Activated T-cell treated with anti-CD3 and anti-CD28 coated beads, Interleukin-2, amount 50 U/mL, for 1 hour (primary cell): ENCODE results near the gene LRRC37A.
A peak's percentile ranks its signal among the peaks of the same experiment; 100 is the strongest.
"Not testable (repeated sequence)": the region's sequence is repeated elsewhere in the genome, so short reads cannot be mapped to it uniquely, and the experiment has no call there.

Source experiments
- DNase-seq: peaks from one replicate; pipeline ENCODE4 v3.0.0-alpha.2; 2020

LRRC37A gene

DNA sequence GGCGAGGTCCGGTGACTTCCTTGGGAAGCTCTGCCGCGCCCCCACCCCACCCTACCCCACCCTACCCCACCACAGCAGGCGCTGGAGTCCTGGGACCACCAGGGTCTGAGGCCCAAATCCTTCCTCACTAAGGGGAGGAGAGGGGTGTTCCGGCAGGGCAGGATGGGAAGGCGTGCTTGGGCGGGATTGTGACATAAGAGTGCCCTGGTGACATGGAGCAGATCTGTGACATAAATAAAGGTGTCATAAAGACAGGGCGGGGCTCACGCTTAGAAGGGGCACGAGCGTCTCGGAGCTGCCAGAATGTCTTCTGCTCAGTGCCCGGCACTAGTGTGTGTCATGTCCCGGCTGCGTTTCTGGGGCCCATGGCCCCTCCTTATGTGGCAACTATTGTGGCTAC is at the start of gene LRRC37A:
LRRC37A (plus strand) TSS at position 301 of the 400 bp plus-strand sequence; CDS start at position 304, 3 bp downstream.
- not testable (repeated sequence) for DNase-seq

DNA sequence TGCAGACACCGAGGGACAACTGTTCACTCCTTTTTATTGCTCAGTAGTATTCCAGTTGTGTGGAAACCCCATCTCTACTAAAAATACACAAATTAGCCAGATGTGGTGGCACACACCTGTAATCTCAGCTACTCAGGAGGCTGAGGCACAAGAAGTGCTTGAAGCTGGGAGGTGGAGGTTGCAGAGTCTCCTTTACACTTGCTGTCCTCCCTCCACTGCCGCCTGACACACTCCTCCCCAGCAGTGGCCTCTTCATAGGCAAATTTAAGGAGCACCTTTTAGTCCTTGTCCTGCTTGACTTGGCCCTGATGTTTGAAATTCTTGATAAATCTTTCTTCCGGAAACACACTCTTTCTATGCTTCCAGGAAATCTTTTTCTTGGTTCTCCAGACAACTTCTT is 45.8 kb upstream of the LRRC37A start:
- DNase-seq, result not testable (repeated sequence)

DNA sequence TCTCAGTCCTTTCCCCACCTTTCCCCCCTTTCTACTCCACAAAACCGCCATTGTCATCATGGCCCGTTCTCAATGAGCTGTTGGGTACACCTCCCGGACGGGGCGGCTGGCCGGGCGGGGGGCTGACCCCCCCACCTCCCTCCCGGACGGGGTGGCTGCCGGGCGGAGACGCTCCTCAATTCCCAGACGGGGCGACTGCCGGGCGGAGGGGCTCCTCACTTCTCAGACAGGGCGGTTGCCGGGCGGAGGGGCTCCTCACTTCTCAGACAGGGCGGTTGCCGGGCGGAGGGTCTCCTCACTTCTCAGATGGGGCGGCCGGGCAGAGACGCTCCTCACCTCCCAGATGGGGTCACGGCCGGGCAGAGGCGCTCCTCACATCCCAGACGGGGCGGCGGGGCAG is 42.1 kb upstream of the LRRC37A start:
- DNase-seq, result not testable (repeated sequence)

DNA sequence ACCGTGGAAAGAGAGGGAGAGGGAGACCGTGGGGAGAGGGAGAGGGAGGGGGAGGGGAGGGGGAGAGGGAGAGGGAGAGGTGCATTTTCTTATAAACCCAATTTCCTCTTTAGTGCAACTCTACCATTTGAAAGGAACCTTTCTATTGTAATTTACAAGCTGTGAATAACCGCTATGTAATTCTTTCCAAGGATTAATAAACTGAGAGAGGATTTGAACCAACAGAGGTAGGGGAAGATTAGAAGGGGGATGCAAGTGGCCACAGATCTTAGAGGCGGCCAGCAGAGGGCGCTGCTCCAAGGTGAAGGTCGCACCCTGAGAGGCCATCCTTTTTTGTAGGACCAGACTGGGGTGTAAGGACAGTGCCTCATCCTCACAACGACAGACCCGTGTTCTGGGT is 41.2 kb upstream of the LRRC37A start:
- DNase-seq, result peak; percentile 79

DNA sequence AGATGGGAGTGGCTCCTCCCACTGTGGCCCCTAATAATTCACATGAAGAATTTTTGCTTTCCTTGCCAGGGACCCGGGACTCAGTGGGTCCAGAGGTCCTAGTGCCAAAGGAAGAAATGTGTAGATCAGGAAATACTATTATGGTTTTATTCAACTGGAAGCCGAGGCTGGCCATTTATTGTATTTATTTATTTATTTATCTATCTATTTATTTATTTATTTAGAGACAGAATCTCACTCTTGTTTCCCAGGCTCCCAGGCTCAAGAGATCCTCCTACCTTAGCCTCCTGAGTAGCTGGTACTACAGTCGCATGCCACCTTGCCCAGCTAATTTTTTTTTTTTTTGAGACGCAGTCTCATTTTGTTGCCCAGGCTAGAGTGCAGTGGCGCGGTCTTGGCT is 40.7 kb upstream of the LRRC37A start:
- not testable (repeated sequence) for DNase-seq

DNA sequence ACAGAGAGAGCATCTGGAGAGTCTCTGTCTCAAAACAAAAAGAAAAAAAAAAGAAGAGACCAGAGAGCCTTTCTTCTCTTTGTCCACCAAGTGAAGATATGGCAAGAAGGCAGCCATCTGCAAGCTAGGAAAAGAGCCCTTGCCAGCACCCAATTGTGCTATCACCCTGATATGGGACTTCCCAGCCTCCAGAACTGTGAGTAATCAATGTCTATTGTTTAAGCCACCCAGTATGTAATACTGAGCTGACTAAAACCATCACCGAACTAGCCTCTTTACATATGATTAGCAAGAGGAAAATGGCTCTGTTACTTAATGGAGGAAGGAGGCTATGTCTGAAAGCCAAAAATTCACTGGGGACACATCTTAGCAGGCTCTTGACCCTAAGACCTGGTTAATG is 38.6 kb upstream of the LRRC37A start:
- DNase-seq, result not testable (repeated sequence)

DNA sequence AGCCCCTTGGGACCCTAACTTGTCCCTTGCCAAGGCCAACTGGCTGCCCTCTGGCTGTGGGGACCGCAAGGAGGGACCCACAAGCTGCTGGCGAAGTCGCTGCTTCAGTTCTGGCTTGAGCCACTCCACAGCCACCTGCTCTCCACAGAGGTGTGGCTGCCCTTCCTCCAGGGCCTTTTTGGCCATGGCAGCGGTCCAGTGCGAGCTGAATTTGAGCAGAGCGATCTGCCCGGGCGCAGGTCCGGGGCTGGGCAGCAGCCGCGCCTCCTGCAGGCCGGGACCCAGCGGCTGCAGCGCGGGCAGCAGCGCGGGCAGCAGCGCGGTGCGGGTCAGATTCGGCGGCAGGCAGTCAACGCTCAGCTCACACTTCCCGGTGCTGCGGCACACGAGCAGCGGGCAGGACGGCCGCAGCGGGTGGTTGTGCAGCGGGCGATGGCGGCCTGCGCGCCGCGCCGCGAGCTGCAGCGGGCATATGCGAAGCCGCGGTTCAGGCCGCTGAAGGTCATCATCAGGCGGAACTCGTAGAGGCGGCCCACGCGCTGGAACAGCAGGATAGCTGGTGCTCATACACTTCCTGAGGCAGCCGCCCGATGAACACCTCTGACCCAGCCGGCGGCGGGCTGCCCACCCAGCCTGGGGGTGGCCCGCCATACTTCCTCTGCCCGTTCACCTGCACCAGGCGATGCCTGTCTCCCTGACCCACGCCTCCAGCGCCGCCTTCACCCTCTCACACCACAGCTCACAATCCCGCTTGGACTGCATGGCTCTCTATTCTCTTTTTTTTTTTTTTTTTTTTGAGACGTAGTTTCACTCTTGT is 34.9 kb upstream of the LRRC37A start:
- DNase-seq, result peak; percentile 27

DNA sequence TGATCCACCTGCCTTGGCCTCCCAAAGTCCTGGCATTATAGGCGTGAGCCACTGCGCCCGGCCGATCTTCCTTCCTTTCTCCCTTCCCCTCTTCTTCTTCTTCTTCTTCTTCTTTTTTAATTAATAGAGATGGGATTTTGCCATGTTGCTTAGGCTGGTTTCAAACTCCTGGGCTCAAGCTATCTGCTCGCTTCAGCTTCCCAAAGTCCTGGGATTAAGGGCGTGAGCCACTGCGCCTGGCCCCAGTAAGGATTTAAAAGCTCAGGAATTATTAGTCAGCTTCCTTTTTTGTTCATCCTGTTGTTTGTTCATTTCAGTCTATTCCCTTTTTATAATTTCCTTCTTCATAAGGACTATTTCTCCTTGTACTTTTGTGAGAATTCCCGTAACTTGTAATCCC is 32.7 kb upstream of the LRRC37A start:
- DNase-seq, result no peak

DNA sequence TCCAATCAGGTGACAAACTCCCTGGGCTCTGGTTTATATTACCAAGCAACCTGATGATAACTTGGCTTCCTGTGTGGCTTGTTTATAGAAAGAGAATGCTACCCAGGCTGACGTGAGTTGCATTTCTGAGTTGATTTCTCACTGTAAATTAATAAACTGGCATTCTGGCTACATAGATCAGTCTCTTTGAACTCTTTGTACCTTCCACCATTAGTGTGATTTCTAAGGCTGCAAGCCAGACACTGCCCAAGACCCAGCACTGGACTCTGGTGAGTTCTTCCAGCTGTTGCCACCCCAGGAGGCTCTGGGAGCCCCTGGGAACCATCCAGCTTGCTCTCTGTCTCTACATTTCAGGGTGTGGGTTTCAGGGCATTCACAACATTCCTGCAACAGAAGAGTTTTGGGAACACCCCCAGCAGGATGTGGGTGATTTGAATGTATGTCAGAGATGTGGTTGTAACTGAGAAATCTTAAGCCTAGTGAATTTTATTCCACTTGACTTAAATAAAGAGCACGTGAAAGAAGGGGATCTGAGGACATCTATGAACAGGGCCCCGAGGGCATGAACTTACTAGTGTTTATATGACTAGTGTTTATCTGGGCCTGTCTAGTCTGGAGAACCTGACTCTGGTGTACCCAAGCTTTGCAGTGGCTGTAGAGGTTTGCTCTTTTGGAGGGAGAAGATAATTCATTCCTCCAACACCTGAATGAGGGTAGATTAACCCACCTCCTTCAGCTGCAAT is 30.3 kb upstream of the LRRC37A start:
- DNase-seq, result peak; percentile 45

DNA sequence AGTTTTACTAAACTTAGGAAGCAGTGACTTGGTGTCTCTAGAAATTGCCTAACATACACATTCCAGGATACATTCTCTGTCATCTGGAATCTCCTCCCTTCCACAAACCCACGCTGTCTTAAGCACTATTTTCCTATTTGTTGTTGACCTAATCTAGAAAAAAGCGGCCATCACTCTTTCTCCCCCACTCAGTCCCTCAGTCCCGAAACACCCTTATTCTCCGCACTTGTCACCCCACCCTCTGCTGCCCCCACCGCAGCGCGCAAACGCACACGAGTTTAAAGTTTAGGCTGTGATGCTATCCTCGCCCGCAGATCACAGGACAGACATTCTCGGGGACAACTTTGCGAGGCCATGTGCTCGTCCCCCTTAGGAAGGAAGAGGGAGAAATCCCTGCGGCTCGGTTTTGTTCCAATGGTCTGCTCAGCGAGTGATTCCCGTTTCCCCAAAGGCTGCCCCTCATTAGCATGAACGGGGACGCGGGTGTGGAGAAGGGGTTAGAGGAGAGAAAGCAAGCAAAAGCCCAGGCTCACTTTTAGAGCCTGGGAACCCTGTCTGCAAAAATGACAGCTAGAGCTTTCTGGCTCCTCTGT is 28.8 kb upstream of the LRRC37A start:
- not testable (repeated sequence) for DNase-seq

DNA sequence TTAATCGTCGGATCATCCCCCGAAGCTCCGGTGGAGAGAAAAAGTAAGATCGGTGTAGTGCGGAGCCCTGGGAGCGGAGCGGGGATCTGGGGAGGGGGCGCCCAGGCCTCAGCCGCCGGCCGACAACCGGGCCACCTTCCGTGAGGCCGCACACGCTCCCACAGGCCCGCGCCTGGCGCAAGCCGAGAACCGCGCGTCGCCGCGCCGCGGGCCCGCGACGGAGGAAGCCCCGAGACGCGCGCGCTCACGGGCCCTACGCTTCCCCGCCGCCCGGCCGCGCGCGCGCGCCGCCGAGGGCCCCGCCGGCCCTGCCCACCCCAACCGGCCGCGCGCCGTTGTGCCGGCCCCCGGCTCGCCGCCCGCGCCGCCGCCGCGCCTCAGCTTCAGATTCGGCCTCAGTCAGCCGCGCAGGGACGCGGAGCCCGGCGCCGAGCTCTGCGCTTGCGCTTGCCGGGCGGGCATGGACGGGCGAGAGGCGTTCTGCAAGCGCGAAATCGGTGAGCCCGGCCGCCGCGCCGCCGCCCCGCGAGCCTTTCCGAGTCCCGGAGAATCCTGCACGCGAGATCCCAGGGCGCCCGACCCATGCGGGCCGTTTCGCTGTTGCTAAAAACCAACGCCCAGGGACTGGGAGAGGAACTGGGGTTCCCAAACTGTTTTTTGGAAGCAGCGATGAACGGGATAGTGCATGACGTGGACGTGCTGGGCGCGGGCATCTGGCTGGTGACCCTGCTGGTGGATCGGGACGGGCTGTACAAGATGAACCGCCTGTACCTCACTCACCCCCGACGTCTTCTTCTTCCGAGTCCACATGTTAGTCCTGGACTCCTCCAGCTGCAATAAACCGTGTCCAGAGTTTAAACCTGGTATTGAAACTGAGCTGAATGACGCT is 28.0 kb upstream of the LRRC37A start:
- peak; percentile 86 for DNase-seq

DNA sequence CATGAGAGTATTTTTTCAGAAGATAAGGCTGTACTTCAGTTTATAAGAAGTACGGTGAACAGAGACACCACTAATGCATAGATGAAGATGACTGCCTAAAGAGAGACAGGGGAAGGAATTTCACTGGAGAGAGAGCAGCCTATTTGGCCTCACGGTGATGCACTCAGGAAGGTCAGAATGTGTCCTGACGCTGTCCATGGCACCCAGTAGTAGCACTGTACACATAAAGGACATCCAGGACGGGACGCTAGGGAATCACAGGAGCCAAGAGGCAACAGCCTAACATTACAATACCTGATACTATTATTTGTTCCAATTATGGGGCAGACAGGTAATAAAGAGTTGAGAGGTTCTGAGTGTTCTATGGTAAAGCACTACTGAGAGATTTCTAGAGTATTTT is 24.9 kb upstream of the LRRC37A start:
- no peak for DNase-seq

DNA sequence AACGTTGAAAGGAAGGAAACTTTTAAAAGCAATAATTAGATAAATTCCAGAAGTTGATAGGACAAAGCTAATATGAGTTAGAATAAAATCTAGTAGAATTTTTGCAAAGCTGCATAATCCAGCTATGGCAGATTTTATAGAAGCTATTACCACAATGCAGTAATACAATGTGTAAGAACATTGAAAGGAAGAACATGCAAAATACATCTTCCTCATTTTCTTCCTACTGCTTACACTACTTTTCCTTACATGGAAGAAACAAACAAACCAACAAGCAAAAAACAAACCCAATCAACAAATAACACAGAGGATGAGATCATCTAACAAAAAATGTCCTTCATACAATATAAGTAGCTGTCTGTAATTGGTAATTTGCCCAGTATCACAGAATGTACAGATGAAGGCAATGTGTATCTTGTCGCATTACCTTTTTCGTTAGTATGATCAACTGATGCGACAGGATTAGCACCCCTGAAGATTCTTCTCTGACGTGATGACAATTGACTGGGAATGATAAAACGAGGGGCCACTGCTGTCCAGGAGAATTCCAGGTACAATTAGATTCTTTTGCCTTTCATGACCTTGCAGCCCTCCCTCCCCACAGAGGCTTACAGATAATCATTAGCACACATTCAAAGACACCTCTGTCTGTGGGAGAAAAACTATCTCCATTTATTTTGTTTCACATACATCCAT is 21.2 kb upstream of the LRRC37A start:
- DNase-seq, result no peak

DNA sequence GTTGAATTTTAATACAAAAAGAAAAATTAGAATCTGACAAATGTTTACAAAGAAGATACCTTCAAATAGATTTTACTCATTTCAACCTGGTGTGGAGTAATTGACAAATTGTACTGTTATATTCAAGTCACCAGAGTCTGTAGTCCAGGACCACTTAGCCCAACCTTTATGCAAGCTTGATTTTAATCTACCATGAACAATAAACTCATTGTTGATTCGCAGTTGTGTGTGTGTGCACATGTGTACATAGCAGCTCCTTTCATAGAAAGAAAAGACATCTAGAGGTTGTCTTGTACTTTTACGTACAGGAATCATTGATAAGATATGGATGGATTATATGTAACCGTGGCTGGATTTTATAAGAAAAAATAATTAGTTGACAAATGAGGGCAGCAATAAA is 20.7 kb upstream of the LRRC37A start:
- DNase-seq, result no peak

DNA sequence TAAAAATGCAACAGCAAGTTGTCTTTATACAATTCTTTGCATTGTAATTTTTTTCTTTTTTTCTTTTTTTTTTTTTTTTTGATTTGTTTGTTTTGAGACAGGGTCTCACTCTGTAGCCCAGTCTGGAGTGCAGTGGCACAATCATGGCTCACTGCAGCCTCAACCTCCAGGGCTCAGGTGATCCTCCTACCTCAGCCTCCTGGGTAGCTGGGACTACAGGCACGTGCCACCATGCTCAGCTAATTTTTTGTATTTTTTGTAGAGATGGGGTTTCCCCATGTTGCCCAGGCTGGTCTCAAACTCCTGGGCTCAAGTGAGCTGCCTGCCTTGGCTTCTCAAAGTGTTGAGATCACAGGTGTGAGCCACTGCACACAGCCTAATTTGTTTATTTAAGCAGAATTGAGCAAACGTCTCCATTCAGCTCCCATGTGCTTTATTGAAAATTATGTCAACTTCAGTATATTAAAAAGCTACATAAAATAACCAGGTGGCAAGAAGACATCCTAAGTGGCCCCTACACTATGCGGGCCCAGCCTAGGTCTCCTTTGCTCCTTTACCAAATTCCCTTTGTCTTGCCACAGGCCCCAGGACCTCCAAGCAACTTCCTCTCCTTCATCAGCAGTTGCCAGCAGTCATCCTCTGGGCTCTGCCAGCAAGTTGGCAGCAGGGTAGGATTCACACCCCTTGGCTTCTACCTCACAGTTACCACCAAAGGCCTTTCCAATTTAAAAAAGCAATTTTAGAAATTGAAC is 18.0 kb upstream of the LRRC37A start:
- DNase-seq, result not testable (repeated sequence)

DNA sequence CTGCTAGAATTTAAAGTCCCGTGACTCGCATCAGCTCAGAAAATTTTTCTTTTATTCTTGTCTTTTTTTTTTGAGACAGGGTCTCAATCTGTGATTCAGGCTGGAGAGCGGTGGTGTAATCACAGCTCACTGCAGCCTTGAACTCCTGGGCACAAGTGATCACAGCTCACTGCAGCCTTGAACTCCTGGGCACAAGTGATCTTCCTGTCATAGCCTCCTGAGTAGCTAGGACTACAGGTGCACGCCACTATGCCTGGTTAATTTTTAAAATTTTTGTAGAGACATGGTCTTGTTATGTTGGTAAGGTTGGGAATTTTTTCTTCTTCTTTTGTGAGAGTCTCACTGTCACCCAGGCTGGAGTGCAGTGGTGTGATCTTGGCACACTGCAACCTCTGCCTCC is 13.6 kb upstream of the LRRC37A start:
- DNase-seq, result not testable (repeated sequence)

DNA sequence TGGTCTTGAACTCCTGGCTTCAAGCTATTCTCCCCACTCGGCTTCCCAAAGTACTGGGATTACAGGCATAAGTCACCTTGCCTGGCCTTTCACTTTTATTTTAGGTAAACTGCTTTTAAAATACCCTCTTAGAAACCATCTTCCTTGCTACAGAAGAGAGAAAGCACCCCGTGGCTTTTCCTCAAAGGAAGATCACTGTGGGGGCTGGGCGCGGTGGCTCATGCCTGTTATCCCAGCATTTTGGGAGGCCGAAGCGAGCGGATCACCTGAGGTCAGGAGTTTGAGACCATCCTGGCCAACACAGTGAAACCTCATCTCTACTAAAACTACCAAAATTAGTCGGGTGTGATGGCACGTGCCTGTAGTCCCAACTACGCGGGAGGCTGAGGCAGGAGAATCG is 12.3 kb upstream of the LRRC37A start:
- DNase-seq, result not testable (repeated sequence)

DNA sequence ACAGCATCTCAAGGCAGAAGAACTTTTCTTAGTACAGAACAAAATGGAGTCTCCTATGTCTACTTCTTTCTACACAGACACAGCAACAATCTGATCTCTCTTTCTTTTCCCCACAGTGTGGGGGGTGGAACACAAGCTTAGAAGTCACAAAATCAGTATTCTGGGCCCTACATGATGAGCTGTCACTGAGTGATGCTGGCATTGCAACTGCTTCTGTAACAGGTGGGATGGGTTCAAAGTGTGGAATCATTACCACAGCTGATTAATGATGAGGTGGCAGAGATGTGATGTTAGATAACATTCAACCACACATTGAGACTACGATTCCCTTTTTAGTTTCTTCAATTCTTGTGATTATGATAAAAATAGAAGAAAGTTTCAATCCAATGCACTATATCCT is 10.5 kb upstream of the LRRC37A start:
- not testable (repeated sequence) for DNase-seq

DNA sequence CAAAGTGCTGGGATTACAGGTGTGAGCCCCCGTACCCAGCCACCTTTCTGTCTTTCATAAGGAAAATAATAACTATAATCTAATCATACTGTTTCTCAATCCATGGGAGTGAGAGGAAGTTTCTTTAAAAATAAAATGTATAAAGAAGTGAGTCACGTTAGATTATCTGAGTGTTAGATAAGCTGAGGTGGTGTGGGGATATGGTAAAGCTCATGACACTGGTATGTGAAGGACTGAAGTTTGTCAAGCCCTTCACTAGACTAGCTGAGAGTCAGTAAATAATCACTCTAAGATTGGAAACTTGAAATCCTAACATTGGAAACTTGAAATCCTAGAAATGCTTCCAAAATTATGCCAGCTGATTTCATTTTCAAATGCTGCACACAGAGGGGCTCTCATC is 9.4 kb upstream of the LRRC37A start:
- DNase-seq, result not testable (repeated sequence)

DNA sequence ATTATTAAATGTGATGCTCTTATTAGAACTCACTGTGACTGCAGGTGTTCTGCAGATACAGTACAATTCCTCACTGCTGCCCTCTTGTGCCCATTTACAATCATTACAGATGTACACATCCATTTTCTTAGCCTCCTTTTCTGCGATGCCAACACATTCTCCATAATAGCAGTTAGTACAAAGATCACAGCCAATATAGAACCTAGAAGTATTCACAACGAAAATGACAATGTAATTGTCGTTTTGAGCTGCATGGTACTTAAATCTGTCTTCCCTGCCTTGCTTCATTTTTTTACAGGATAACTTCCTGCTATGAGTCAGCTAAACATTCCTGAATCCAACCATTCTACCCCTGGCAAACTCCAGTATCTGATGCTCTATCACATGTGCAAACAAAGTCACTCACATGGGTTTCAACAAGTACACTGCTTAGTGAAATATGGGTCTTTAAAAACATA is 8.1 kb upstream of the LRRC37A start:
- not testable (repeated sequence) for DNase-seq

DNA sequence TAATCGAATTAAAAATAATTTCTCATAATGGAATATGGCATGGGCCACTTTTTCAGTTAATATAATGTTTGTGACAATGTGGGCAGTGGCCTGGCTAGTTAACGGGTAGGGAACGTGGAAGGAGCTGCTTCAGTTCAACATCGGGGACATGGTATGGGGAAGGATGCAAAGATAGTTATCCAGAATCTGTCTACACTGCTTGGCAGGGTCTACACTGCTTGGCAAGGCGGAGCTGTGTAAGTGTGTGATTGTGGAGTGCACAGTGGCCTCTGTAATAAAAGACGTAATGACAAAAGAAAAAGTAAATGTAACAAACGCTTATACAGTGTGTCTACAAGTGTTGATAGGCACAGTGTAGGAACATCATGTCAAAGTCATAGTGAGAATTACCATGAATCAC is 7.3 kb upstream of the LRRC37A start:
- not testable (repeated sequence) for DNase-seq
